Measurements from ENCODE around the gene KRT5.

DNA sequence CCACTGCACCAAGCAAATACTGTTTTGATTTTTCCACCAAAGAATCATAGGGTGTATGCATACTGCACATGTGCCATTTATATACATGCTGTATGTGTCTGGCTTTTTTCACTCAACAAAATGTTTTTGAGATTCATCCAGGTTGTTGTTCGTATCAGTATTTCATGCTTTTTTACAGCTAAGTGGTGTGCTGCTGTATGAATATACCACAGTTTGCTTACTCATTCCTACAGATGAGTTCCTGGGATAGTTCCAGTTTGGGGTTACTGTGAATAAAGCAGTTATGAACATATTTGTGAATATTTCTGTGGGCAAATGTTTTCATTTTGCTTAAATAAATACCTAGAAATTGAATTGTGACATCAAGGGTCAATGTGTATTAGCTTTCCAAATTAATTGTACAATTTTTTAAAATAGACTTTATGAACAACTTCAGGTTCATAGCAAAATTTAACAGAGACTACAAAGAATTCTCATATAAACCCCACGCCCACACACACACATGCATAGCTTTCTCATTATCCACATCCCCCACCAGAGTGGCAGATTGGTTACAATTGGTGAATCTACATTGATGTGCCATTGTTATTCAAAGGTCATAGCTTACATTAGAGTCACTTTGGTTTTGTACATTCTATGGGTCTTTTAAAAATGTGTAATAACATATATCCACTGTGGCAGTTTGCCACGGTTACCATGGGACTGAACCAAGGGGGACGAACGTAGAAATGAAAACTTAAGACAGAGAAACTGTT is 20.2 kb downstream of the KRT5 start:
- TF ChIP-seq EZH2phosphoT487 (IDR thresholded peaks at IDR 0.05; ENCODE audit: unreplicated experiment) (no peak), POLR2AphosphoS5 (IDR thresholded peaks at IDR 0.05; ENCODE audit: low read depth) (no peak), ZNF114 (CRISPR knock-in tag; IDR thresholded peaks at IDR 0.05) (no peak), EZH2 (IDR thresholded peaks at IDR 0.05; ENCODE audit: low read depth, unreplicated experiment) (no peak), CREB1 (CRISPR knock-in tag; IDR thresholded peaks at IDR 0.05; ENCODE audit: low read depth) (no peak), JUNB (IDR thresholded peaks at IDR 0.05; ENCODE audit: unreplicated experiment) (no peak)
- TF ChIP-seq, protein P1, sequence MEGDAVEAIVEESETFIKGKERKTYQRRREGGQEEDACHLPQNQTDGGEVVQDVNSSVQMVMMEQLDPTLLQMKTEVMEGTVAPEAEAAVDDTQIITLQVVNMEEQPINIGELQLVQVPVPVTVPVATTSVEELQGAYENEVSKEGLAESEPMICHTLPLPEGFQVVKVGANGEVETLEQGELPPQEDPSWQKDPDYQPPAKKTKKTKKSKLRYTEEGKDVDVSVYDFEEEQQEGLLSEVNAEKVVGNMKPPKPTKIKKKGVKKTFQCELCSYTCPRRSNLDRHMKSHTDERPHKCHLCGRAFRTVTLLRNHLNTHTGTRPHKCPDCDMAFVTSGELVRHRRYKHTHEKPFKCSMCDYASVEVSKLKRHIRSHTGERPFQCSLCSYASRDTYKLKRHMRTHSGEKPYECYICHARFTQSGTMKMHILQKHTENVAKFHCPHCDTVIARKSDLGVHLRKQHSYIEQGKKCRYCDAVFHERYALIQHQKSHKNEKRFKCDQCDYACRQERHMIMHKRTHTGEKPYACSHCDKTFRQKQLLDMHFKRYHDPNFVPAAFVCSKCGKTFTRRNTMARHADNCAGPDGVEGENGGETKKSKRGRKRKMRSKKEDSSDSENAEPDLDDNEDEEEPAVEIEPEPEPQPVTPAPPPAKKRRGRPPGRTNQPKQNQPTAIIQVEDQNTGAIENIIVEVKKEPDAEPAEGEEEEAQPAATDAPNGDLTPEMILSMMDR (conservative IDR thresholded peaks at IDR 0.05; ENCODE audit: low read depth in 2 of 2): no peak
- TF ChIP-seq, protein P2, sequence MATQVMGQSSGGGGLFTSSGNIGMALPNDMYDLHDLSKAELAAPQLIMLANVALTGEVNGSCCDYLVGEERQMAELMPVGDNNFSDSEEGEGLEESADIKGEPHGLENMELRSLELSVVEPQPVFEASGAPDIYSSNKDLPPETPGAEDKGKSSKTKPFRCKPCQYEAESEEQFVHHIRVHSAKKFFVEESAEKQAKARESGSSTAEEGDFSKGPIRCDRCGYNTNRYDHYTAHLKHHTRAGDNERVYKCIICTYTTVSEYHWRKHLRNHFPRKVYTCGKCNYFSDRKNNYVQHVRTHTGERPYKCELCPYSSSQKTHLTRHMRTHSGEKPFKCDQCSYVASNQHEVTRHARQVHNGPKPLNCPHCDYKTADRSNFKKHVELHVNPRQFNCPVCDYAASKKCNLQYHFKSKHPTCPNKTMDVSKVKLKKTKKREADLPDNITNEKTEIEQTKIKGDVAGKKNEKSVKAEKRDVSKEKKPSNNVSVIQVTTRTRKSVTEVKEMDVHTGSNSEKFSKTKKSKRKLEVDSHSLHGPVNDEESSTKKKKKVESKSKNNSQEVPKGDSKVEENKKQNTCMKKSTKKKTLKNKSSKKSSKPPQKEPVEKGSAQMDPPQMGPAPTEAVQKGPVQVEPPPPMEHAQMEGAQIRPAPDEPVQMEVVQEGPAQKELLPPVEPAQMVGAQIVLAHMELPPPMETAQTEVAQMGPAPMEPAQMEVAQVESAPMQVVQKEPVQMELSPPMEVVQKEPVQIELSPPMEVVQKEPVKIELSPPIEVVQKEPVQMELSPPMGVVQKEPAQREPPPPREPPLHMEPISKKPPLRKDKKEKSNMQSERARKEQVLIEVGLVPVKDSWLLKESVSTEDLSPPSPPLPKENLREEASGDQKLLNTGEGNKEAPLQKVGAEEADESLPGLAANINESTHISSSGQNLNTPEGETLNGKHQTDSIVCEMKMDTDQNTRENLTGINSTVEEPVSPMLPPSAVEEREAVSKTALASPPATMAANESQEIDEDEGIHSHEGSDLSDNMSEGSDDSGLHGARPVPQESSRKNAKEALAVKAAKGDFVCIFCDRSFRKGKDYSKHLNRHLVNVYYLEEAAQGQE (IDR thresholded peaks at IDR 0.05; ENCODE audit: unreplicated experiment): no peak
